IMR-90 (cell line): ENCODE results near the gene GINS1. TPM values are rescaled to one million over a fixed set of nuclear protein-coding genes. Genes with fewer than 3 reads are reported as not detected.

Experiments
- ATAC-seq: fragments of 200-7000 bp; cut with Tn5 transposase; 2 replicates; pipeline ENCODE4 v1.9.1; 2020; ENCODE audit warnings: low read depth, mild to moderate bottlenecking, moderate library complexity
- BruUV-seq: library from RNA; stranded (reverse); fragments of 400-500 nt; replicated peaks from 2 replicates; lab custom pipeline; 2021; lab: Mats Ljungman, UMichigan
- CTCF ChIA-PET: fragments of 300-600 bp; formaldehyde crosslinking; extraction: SDS; loops from one replicate; lab custom pipeline; 2021; ENCODE audit warnings: antibody characterized with exemption; lab: Yijun Ruan, JAX
- POLR2A ChIA-PET: fragments of 300-600 bp; sonication (Branson Sonifier 250); formaldehyde crosslinking; loops from one replicate; lab custom pipeline; 2022; ENCODE audit warnings: antibody characterized with exemption; ENCODE audit not compliant: unreplicated experiment; lab: Charles Lee
- DNase-seq: peaks from one replicate; pipeline ENCODE4 v3.0.0; 2013
- H2AFZ ChIP-seq: replicated peaks from 2 replicates; pipeline ENCODE3; 2013; ENCODE audit warnings: low read length, mild to moderate bottlenecking; ENCODE audit not compliant: poor library complexity
- H2AK5ac ChIP-seq: 2 replicates; pipeline ENCODE4 v1.6.1; 2013; ENCODE audit warnings: low read depth, low read length, inconsistent platforms
- H2AK9ac ChIP-seq: replicated peaks from 2 replicates; pipeline ENCODE3; 2013; ENCODE audit warnings: mild to moderate bottlenecking, low read depth, low read length, moderate library complexity; ENCODE audit not compliant: poor library complexity
- H2BK120ac ChIP-seq: 2 replicates; pipeline ENCODE4 v1.6.1; 2013; ENCODE audit warnings: low read depth, low read length, inconsistent platforms
- H2BK15ac ChIP-seq: 3 replicates; pipeline ENCODE4 v1.6.1; 2013; ENCODE audit warnings: low read depth, low read length, inconsistent platforms
- H2BK20ac ChIP-seq: 2 replicates; pipeline ENCODE4 v1.6.1; 2013; ENCODE audit warnings: low read depth, mild to moderate bottlenecking, inconsistent platforms, low read length, moderate library complexity
- H2BK5ac ChIP-seq: 2 replicates; pipeline ENCODE4 v1.6.1; 2013; ENCODE audit warnings: mild to moderate bottlenecking, low read depth, low read length, inconsistent platforms; ENCODE audit not compliant: poor library complexity, severe bottlenecking
- H3K14ac ChIP-seq: replicated peaks from 2 replicates; pipeline ENCODE4 v1.6.1; 2013; ENCODE audit warnings: low read depth, low read length, inconsistent platforms
- H3K18ac ChIP-seq: 2 replicates; pipeline ENCODE4 v1.6.1; 2013; ENCODE audit warnings: low read depth, low read length, control low read depth
- H3K23ac ChIP-seq: 2 replicates; pipeline ENCODE4 v1.6.1; 2013; ENCODE audit warnings: low read depth, low read length, inconsistent platforms
- H3K27ac ChIP-seq: 2 replicates; pipeline ENCODE4 v1.5.1; 2013; ENCODE audit warnings: mild to moderate bottlenecking, control low read depth, low read length; ENCODE audit not compliant: insufficient read depth
- H3K27me3 ChIP-seq: 2 replicates; pipeline ENCODE4 v1.6.1; 2013; ENCODE audit warnings: low read length; ENCODE audit not compliant: control insufficient read depth, insufficient read depth
- H3K36me3 ChIP-seq: 2 replicates; pipeline ENCODE4 v1.6.1; 2013; ENCODE audit warnings: low read length, mixed read lengths; ENCODE audit not compliant: control insufficient read depth, insufficient read depth
- H3K4ac ChIP-seq: 2 replicates; pipeline ENCODE4 v1.6.1; 2013; ENCODE audit warnings: low read depth, low read length, inconsistent platforms
- H3K4me1 ChIP-seq: 2 replicates; pipeline ENCODE4 v1.6.1; 2013; ENCODE audit warnings: low read length, mixed read lengths; ENCODE audit not compliant: control insufficient read depth, insufficient read depth
- H3K4me2 ChIP-seq: 2 replicates; pipeline ENCODE4 v1.6.1; 2013; ENCODE audit warnings: low read depth, mild to moderate bottlenecking, control low read depth, low read length, moderate library complexity
- H3K4me3 ChIP-seq: 2 replicates; pipeline ENCODE4 v1.5.1; 2013; ENCODE audit warnings: low read depth, mild to moderate bottlenecking, control low read depth, low read length, moderate library complexity; ENCODE audit not compliant: insufficient read depth
- H3K56ac ChIP-seq: 2 replicates; pipeline ENCODE4 v1.6.1; 2013; ENCODE audit warnings: low read length, inconsistent platforms; ENCODE audit not compliant: insufficient read depth; ENCODE audit errors: extremely low read depth
- H3K79me1 ChIP-seq, 2 experiments: 2 replicates each; pipeline ENCODE4 v1.6.1; 2013; ENCODE audit warnings: low read length in 2 of 2, inconsistent platforms in 1 of 2, low read depth in 1 of 2
- H3K9ac ChIP-seq: 2 replicates; pipeline ENCODE4 v1.6.1; 2013; ENCODE audit warnings: low read depth, low read length, control low read depth
- H3K9me1 ChIP-seq: 2 replicates; pipeline ENCODE4 v1.6.1; 2013; ENCODE audit warnings: low read length, inconsistent platforms; ENCODE audit not compliant: insufficient read depth
- H3K9me3 ChIP-seq: 2 replicates; pipeline ENCODE4 v1.6.1; 2013; ENCODE audit warnings: low read length; ENCODE audit not compliant: control insufficient read depth, insufficient read depth
- H4K20me1 ChIP-seq: 2 replicates; pipeline ENCODE4 v1.6.1; 2013; ENCODE audit warnings: low read length, inconsistent platforms; ENCODE audit not compliant: insufficient read depth
- H4K5ac ChIP-seq: 2 replicates; pipeline ENCODE4 v1.6.1; 2013; ENCODE audit warnings: mild to moderate bottlenecking, low read depth, low read length, control low read depth
- H4K8ac ChIP-seq, 2 experiments: 2 replicates each; pipeline ENCODE4 v1.6.1; 2013; ENCODE audit warnings: low read depth in 2 of 2, low read length in 2 of 2, control low read depth in 1 of 2, inconsistent platforms in 1 of 2
- H4K91ac ChIP-seq: 2 replicates; pipeline ENCODE4 v1.6.1; 2013; ENCODE audit warnings: low read depth, low read length, inconsistent platforms; ENCODE audit not compliant: insufficient read depth
- CHD1 ChIP-seq: IDR thresholded peaks from 2 replicates; pipeline ENCODE4 v1.6.1; 2012; ENCODE audit warnings: low read depth, low read length, improper control_type of control experiment
- CTCF ChIP-seq: conservative IDR thresholded peaks from 2 replicates; pipeline ENCODE4 v1.5.1; 2012; ENCODE audit warnings: mild to moderate bottlenecking, low read depth, low read length, improper control_type of control experiment
- ELK1 ChIP-seq: fragments of 150-350 bp; IDR thresholded peaks from 2 replicates; pipeline ENCODE4 v1.6.1; 2016; ENCODE audit warnings: low read depth, mild to moderate bottlenecking, low read length, moderate library complexity, borderline replicate concordance
- MXI1 ChIP-seq: IDR thresholded peaks from 2 replicates; pipeline ENCODE4 v1.6.1; 2012; ENCODE audit warnings: low read depth, mild to moderate bottlenecking, low read length, moderate library complexity, borderline replicate concordance
- NFE2L2 ChIP-seq: fragments of 150-350 bp; IDR thresholded peaks from 2 replicates; pipeline ENCODE4 v1.6.1; 2016; ENCODE audit warnings: low read depth, mild to moderate bottlenecking, low read length
- RAD21 ChIP-seq: IDR thresholded peaks from 2 replicates; pipeline ENCODE4 v1.6.1; 2012; ENCODE audit warnings: low read length, improper control_type of control experiment
- RCOR1 ChIP-seq: IDR thresholded peaks from 2 replicates; pipeline ENCODE4 v1.6.1; 2012; ENCODE audit warnings: mild to moderate bottlenecking, low read length, improper control_type of control experiment; ENCODE audit not compliant: insufficient replicate concordance
- RFX5 ChIP-seq: IDR thresholded peaks from 2 replicates; pipeline ENCODE4 v1.8.0; 2012; ENCODE audit warnings: low read depth, mild to moderate bottlenecking, low read length, moderate library complexity
- USF2 ChIP-seq: fragments of 150-350 bp; IDR thresholded peaks from 2 replicates; pipeline ENCODE4 v1.6.1; 2017; ENCODE audit warnings: mild to moderate bottlenecking, antibody characterized with exemption, low read length, low read depth
- WGBS, 2 experiments: methylation state at CpG; one replicate each; pipeline versions ENCODE4 v1.1.5 to v1.1.7; 2013; ENCODE audit warnings: missing lambda C conversion rate in 2 of 2; ENCODE audit not compliant: insufficient read length in 1 of 2; ENCODE audit errors: extremely low coverage in 2 of 2; 5-methylcytosine and 5-hydroxymethylcytosine counted together
- dilution Hi-C: fragments of 300-500 bp; cut with HindIII; formaldehyde crosslinking; loops from one replicate; pipeline ENCODE4 v1.14.3; 2018; ENCODE audit warnings: low sequenced_read_pairs; ENCODE audit not compliant: unreplicated experiment
- in situ Hi-C: fragments of 300-500 bp; cut with MboI; formaldehyde crosslinking; loops from 3 replicates; pipeline ENCODE4 v1.14.3; 2019; ENCODE audit warnings: low sequenced_read_pairs, inconsistent platforms, mixed read lengths
- intact Hi-C: fragments of 100-400 bp; cut with micrococcal nuclease; formaldehyde crosslinking; loops from 2 replicates; pipeline ENCODE4 v1.10.0; 2022
- polyA plus RNA-seq, 3 experiments: library from polyadenylated mRNA; depleted of rRNA; stranded (reverse); fragments of >200 nt; gene quantifications; 2 replicates each; pipeline ENCODE4 v1.2.3, GENCODE V29; 2012; ENCODE audit warnings: low replicate concordance in 1 of 3
- total RNA-seq: library from RNA; depleted of rRNA; stranded (reverse); fragments of >200 nt; gene quantifications from 2 replicates; pipeline ENCODE4 v1.2.3, GENCODE V29; 2012

Gene GINS1
- total and polyA plus RNA-seq, 2 of the 4 experiments (the other 2 are of a cell fraction) = 4.9 to 6.6 TPM

- Histone ChIP-seq H3K79me1 (no peaks in the 10 kb centered on the region), H3K4me3 (no peak overlapping the region), H3K18ac (no peak overlapping the region), H3K14ac (no peak overlapping the region), H3K4me2 (no peak overlapping the region), H3K36me3 (peaks cover 30% of the 10 kb centered on the region), H3K27ac (no peak overlapping the region), H4K8ac (no peak overlapping the region), H3K9ac (no peak overlapping the region), H2BK5ac (no peak overlapping the region), H2BK15ac (no peak overlapping the region), H2AFZ (no peak overlapping the region), H3K4ac (no peak overlapping the region), H3K4me1 (peaks cover 3% of the 10 kb centered on the region), H3K27me3 (no peaks in the 10 kb centered on the region), H2BK120ac (no peak overlapping the region), H3K9me1 (no peaks in the 10 kb centered on the region), H2BK20ac (no peak overlapping the region), H3K9me3 (no peaks in the 10 kb centered on the region), H4K5ac (no peak overlapping the region), H3K56ac (no peak overlapping the region), H2AK5ac (no peak overlapping the region), H4K20me1 (no peaks in the 10 kb centered on the region), H4K91ac (no peak overlapping the region), H3K23ac (no peak overlapping the region), H2AK9ac (no peak overlapping the region)
- ATAC-seq (no peak), DNase-seq (no peak)
- CTCF ChIA-PET = no interaction called here
- POLR2A ChIA-PET = no interaction called here
- dilution Hi-C loops = no loop called here
- WGBS, 2 experiments = no CpG with 5 or more reads among the region's 11 CpGs
- intact Hi-C loops = loop anchor here (5.0 to 10.0 kb wide), 2 partner anchors 107 to 134 kb away; partner anchors contain the start of gene NANP
- in situ Hi-C loops = no loop called here
- no peak for TF ChIP-seq RFX5
- TF ChIP-seq NFE2L2 = no peak
- no peak for TF ChIP-seq USF2
- no peak for TF ChIP-seq MXI1
- no peak for TF ChIP-seq CTCF
- no peak for TF ChIP-seq RCOR1
- no peak for TF ChIP-seq ELK1
- TF ChIP-seq CHD1 = no peak
- no peak for TF ChIP-seq RAD21
- BruUV-seq = no TSS peak
These were observed 80.5 kb downstream of the GINS1 start for GRCh38 chr20:25487975-25488374.
